HG03159 (cell line): ENCODE data around the gene PPM1H.
A peak's percentile ranks its signal among the peaks of the same experiment; 100 is the strongest.

Experiments used
- ATAC-seq: cut with Tn5 transposase; IDR thresholded peaks from one replicate; pipeline ENCODE4 v1.9.1; 2021; ENCODE audit warnings: mild to moderate bottlenecking, moderate library complexity; ENCODE audit not compliant: unreplicated experiment

Gene PPM1H

DNA sequence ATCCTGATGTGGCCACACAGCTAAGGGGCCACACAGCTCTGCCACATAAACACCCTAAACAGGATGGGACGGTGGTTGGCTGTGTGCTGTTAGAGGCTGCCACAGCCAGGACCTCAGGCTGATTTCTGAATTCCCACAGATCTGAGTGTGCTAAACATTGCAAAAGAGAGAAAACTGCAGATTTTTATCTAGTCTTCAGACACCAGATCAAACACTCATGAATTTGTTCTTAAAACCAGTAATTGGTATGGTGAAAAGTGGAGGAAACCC is 277.7 kb downstream of the PPM1H start:
- no peak for ATAC-seq

DNA sequence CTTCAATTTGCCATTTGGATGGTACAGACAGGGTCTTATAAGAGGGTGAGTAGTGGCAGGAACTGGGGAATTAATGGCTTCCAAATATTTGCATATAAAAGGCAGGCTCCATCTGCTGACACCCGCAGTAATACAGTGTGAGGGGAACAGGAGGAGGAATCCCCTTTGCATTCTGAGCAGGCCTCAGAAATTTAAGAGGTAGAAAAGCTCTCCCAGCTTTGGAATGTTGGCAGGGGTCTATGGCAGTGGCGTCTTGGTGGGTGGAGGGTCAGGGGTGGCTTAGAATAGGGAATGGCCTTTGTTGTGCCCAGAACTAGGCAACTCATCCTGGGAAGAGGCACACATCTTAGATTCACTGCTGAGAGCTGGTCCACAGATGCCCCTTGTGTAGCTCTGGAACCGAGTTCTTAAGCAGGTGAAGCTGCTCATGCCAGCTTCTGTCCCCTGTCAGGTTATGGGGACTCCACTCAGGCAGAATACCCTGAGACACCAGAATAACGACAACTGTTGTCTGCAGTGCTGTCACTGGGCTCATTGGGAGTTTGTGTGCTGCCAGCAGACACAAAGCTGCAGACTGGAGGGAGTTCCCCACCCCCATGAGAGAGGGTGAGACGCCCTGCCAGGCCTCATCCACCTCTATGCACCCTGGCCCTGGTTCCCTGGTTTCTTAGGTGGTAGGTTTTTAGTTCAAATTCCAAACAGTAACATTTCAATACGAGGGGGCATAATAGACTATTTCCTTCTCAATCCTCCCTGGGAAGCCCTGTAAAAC is 278.2 kb downstream of the PPM1H start:
- no peak for ATAC-seq

DNA sequence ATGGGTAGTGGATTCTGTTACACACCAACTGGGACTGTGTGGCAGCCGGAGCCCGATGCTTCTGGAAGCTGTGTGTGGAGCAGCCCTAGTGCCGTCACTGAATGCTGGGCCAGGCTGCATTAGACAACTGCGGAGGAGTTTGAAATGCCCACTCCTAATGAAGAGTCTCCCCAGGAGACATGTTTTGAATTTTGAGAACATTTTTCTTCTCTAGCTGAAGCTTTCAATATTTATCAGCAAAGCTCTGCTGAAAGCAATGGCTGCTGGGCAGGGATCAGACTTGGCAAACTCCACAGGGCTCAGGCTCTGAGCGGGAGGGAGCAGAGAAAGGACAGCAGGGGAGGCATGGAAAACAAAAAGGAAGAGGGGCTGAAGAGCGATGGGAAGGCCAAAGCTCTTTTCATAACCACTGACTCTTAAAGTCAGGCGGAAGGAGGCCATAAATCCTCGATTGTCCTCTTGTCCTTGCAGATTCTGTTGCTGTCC is 279.2 kb downstream of the PPM1H start:
- no peak for ATAC-seq

DNA sequence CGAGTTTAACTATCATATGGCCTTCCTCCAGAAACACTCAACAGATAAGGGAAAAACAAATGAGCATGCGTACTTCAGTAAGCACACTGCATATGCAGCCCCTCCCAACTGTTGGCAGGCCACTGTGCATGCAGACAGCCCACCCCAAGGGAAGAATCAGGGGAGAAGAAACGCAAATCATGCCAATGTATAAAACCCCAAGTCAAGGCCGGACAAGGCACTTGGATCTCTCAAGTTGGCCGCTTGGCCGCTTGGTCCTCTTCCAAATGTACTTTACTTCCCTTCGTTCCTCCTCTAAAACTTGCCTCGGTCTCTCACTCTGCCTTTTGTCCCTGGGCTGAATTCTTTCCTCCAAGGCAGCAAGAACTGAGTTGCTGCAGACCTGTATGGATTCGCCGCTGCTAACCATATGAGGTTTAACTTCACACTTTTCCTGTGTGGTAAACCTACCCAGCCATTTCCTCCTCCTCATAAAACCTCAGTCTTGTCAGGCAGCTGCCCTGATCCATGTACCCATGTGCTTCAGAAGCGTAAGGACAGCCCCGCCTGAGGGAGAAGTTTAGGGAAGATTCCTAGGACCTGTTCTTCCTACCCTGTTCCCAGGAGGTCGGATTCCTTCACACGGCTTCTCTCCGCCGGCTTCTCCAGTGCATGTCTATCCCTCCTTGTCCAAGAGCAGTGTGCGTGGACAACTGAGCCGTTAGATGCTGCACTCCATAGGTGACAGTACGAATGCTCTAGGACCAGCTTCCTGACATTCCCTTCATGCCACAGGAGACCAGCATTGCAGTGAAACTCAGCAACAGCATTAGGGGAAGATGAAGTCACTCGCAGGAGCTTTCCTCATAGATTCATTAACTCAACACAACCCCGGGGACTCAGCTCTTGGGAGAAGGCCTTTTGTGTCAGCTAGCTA is 280.4 kb downstream of the PPM1H start:
- no peak for ATAC-seq

DNA sequence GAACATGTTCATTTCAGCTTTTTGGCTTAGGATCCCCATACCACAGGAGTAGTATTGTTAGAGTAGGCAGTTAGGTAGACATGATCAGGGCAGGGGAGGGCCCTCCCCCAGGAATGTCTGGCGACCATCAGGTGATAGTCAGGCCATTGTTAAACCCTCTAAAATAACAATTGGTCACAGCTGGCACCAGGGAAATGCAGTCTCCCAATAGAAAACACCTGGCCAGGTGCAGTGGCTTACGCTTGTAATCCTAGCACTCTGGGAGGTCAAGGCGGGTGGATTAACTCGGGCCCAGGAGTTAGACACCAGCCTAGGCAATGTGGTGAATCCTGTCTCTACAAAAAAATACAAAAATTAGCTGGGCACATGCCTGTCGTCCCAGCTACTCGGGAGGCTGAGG is 281.2 kb downstream of the PPM1H start:
- no peak for ATAC-seq

DNA sequence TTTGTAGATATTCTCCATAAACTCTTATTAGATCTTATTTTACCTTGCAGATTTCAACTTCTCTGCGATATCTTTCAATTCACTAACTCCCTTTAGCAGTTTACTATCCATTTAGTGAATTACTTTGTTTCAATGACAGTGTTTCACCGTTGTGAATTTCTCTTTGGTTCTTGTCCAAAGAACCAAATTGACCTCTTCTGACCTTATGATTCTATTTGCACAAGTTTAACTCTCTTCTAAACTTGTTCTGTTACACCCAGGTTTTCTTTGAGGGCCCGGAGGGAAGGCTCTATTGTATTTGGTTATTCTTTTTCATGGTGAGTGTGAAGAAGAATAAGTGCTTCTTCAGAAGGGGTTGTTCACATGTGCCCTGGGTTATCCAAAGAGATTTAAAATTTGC is 281.6 kb downstream of the PPM1H start:
- no peak for ATAC-seq

DNA sequence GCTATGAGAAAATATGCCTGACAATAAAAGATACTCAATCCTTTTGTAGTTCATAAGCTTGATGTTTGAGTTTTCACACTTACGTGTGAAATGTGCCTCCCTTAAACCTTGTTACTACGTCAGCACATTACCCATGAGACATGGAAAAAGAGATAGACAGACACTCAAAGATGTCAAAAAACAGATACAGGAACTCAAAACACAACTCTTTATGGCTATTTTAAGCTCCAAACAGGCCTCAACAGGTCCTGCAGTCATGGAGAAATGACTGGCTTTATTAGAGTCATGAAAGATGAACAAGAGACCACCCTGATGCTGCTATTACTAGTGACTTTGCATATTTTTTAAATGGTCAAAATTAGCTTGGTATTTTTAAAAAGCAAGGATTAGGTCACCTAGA is 283.8 kb downstream of the PPM1H start:
- ATAC-seq: no peak

DNA sequence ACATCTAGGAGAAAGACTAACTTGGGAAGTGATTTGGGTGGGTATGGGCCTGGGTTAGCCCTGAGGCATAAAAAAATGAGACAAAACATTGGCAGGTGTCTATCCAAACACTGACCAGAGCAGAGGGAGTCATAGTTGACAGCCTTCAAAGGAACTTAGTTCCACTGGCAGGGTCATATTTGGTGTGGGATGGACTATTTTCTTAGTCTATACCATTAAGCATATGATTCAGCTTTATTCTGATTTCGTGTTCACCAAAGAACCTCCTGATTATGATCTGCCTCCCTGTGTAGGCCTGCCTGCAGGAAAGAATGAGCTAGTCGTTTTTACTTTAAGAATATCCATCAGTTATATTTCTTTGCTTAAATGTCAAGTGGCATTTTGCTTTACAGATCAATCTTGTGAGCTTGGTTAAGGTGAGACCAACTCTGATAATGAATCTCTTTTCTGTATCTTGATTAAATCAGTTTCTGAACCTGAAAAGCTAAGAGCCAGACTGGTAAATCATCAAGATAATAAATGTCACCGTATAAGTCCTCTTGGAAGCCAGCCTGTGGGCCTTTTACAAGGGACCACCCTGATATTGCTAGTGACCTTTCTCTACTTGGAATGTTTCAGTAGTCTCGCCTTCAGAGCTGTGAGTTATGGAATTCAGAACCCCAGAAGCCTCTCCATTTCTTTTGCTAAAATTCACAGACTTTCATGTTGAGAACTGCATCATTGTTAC is 285.4 kb downstream of the PPM1H start:
- no peak for ATAC-seq

DNA sequence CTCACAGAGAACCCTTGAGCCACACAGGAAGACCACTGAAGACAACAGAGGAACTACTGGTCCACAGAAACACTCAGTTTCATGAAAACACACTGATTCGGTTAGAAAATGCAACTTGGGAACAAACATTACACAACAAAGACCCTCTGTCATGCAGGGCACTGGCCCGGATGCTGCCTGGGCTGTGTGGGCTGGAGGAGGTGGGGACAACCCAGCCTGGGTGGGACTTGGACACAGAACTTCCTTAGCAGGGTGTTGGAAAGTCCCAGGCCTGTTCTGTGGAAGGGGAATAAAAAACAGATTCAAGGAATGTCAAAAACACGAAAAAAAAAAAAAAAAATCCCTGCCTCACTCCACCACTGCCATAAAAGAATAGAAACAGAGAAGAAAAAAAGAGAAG is 287.4 kb downstream of the PPM1H start:
- no peak for ATAC-seq

DNA sequence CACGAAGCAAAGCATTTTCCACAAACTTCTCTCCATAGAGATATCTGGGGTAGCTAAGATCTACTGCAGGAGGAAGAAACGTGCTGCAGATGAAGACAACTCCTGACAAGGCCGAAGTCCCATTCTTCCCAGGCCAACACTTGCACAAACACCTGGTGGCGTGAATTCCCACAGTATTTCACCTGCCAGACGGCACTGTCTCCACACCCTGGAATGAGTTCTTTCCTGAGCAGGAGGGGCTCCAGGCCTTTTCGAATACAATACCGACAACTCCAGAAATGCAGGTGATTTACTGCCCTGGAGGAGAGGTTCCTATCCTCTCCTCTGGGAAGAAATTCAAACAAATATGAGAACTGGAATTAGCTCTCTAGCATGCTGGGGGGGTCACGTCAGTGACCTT is 288.4 kb downstream of the PPM1H start:
- no peak for ATAC-seq

DNA sequence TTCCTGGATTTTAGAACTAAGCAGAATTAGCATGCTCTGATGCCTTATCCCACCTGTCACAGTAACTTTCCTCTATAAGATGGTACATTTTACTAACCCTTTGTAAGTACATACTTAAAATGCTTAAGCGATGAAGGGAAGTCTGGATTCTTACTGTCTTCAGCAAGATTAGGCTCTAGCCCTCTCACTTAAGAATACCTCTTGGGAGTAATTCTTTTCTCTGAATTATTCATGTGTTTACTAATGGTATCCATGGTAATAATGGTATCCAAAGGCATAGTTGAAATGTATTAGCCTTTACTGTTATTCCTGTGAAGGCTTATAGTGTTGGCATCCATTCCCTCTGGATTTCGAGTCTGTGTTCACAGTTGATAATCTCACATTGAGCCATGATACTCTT is 291.5 kb downstream of the PPM1H start:
- no peak for ATAC-seq

DNA sequence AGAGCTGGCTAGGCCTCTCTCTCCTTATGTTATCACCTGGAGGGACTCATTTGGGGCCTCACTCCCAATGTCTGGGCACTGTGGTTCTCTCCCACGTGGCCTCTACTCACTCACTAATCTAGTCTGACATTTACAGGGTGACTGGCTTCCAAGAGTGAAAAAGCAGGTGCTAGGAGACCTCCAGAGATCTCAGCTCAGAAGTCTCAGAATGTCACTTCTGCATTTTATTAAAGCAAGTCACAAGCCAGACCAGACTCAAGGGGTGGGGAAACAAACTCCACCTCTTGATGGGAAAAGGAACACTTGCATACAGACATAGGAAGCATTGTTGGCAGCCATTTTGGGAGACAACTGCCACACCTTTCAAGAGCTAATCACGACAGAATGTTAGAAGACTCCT is 292.5 kb downstream of the PPM1H start:
- no peak for ATAC-seq

DNA sequence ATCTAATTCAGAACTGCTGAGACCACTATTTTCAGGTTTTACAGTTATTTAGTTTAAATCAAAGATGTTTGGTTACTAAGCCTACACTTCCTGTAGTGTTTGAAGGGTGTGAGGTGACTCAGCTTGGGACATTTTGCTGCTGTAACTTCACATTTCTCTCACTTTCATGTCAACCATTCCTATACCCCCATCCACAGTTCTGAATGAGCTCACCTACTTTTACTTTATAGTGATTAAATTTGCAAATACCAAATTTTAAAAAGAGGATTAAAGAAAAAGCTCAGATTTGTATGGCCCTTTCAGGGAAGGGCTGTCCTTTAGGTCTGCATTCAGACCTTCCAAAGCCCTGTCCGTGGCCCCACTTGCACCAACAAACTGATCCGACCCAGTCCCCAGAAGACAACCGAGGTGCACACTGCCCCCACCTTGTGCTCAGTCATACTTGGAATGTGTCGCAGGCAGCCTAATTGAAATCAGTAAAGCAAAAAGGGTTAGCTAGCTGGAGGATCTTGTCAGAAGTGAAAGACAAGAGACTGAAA is 294.0 kb downstream of the PPM1H start:
- peak; percentile 91 for ATAC-seq

DNA sequence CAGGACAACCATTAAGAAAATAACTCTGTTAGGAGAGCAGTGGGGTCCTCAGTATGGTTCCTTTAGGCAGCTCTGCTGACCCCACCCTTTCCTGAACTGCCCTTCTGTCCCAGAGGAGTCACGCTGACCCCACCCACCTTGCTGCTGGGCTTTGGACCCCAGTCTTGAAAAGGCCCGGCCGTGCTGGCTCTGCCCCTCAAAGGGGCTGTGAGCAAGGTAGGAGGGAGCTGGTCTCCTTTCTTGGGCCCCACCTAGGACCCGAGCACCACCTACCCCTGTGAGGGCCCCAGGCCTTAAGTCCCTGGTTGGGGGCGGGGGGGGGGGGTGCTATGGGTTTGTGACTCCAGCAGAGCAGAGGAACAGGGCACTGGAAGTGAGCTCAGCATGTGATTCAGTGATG is 297.3 kb downstream of the PPM1H start:
- ATAC-seq: no peak

DNA sequence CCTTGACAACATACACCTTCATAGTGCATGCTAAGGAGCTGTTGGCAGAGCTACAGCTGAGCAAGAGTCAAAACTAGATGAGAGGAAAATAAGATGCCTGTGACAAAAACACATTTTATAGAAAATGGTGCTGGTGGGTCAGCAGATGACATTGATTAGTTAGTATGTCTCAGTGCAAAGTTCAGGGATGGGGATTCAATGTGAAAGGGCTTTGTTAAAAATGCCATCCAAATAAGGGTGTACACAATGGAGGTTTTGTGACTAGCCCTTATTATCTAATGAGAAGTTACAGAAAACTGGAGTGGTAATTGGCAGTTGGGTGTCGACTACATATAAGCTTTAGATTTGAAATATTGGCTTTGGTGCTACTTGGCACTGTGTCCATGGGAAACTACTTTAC is 299.3 kb downstream of the PPM1H start:
- ATAC-seq: no peak

DNA sequence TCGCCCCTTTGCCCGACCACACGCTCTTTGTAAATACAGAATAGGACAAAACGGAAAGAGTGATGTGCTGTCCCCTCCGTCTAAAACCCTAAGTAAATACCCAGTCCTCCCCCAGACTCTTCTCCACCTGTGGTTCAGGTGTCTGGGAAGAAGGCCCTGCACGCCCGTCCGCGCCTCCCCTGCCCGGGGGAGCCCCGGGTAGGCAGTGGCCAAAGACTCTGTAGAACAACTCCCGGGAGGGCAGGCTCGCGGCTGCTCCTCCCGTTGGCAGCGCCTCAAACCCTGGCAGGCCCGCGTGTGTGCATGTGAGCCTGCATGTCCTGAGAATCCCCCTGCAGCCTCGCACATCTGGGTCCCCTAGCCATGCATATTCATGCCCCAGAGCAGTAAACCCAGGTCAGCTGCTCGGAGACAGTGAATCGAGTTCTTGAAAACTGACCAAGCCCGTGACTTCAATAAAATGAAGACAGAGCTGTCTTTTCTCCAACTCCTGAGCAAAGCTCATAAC is 302.5 kb downstream of the PPM1H start:
- ATAC-seq: peak; percentile 26

DNA sequence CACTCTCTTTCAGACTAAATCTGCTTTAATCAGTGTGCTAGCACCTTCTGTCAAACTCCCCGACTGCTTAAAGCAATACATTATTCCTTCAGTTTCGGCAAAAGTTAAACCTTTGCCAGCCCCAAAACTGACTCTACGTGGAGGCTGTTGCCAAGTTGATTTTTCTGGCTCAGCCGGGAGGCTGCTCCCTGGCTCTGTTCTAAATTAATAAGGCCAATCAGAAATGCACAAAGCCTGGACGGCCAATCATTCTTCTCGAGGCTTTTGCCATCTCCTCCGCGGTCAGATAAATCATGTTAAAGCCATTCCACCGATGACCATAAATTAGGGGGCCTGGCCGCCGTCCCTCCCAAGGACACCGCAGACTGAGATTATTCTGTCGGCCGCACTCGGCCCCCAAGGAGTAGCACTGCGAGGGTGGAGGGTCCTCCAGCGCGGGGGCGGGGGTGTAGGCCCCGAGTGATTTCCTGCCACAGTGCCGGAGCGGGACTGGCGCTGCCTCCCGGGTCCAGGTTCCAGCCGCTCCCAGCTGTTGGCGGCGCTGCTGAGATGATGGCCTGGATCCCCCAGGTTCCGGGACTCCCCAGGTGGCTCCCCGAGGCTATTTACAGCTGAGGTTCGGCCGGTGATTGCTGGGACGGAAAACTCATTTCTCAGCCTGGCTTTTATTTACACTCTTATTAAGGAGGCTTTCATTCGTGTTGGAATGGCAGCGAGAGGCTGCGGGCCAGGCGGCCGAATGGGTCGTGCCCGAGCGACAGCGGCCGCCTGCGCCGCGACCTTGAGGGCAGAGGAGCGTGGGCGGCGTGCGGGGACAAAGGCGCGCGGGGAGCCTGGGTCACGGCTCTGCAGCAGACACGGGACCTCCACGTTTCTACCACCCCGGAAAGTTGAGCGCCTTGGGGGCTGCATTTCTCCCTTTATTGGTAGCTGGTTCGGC is 303.2 kb downstream of the PPM1H start:
- peak; percentile 54 for ATAC-seq

DNA sequence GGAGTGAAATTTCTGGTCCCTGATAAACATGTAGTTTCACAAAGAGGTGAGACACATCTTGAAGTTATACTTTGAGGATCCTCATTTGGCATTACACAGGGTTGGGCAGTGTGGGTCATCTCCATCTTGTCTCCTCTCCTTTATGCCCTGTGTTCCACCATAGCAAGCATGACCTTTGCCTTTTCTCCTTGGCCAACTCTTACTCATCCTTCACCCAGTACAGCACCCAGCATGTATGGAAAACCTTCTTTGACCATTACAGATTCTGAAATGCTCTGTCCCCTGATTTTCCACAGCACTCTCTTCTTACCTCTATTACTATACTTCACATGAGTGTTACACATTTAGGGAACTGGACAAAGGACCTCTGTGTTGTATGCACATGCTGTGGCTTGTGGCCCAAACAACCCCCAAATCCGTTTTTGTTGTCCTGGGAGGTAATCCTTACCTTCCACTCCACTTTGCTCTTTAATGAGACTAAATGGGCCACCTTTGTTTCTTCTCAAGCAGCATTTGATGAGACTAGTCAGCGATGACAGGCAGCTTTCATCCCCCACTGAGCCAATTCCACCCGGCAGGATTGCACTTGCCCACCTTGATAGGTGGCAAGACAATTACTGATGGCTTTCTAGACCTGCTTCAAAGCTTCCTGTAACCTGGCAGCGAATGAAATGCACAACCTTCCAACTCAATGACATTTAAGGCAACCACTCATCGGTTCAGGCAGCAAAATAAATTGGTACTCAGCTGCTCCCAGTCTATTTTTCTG is 304.8 kb downstream of the PPM1H start:
- ATAC-seq: no peak

DNA sequence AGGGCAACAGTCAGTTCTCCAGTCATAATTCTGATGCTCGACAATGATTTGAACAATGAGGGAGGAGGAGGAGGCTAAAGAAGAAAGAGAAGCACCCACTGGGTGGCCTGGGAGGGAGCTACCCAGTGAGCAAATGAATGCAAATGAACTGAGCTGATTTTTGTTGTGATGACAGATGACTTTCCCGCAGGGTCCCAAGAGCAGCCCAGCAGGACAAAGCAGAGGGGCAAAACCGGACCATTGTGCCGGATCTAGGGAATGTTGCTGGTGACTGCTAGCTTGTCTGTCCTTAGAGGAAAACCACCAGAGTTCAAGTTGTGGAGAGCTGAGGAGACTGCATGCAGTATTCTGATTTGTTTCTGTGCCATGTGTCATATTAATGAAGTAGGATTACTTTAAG is 305.5 kb downstream of the PPM1H start:
- no peak for ATAC-seq
